ENCODE results near the gene EXOC4.

DNA sequence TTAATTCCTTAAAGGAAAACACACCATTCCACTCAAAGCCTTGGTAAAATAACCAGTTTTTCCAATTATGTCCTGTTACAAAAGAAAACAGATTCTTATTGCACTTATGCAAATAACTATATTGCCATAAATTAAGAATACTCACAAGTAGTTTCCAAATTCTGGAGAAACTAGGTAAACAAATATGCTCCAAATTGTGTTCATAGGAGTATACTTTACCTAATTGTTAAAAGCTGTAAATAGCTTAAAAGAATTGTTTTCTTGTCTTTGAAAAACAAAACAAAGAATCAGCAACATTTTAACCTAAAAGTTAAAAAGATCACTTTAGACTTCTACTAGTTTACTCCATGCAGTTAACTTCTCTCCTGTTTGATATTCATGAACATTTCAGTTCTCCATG, 835.3 kb downstream of the EXOC4 start:
- TF ChIP-seq POLR2A (IDR thresholded peaks at IDR 0.05): no peak
- TF ChIP-seq, protein P1, sequence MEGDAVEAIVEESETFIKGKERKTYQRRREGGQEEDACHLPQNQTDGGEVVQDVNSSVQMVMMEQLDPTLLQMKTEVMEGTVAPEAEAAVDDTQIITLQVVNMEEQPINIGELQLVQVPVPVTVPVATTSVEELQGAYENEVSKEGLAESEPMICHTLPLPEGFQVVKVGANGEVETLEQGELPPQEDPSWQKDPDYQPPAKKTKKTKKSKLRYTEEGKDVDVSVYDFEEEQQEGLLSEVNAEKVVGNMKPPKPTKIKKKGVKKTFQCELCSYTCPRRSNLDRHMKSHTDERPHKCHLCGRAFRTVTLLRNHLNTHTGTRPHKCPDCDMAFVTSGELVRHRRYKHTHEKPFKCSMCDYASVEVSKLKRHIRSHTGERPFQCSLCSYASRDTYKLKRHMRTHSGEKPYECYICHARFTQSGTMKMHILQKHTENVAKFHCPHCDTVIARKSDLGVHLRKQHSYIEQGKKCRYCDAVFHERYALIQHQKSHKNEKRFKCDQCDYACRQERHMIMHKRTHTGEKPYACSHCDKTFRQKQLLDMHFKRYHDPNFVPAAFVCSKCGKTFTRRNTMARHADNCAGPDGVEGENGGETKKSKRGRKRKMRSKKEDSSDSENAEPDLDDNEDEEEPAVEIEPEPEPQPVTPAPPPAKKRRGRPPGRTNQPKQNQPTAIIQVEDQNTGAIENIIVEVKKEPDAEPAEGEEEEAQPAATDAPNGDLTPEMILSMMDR (IDR thresholded peaks at IDR 0.05): no peak
